Kidney epithelial cell (primary cell): ENCODE results near the gene SOS2. TPM values are rescaled to one million over a fixed set of nuclear protein-coding genes. Genes with fewer than 3 reads are reported as not detected.

Experiments used
- DNase-seq: peaks from one replicate; pipeline ENCODE4 v3.0.0-alpha.2; 2010; ENCODE audit warnings: low read depth
- H3K27me3 ChIP-seq: 2 replicates; pipeline ENCODE4 v1.6.0; 2011; ENCODE audit warnings: low read length; ENCODE audit not compliant: control insufficient read depth, insufficient read depth
- H3K36me3 ChIP-seq: 2 replicates; pipeline ENCODE4 v1.5.1; 2011; ENCODE audit warnings: low read length; ENCODE audit not compliant: control insufficient read depth, insufficient read depth
- H3K4me3 ChIP-seq: 2 replicates; pipeline ENCODE4 v1.5.1; 2011; ENCODE audit warnings: low read depth, mild to moderate bottlenecking, control low read depth, low read length
- total RNA-seq: library from RNA; depleted of rRNA; stranded (reverse); fragments of >200 nt; gene quantifications from 2 replicates; pipeline ENCODE4 v1.2.3, GENCODE V29; 2015
- TF ChIP-seq, protein P1 (sequence below): IDR thresholded peaks from 2 replicates; pipeline ENCODE4 v1.5.1; 2011; ENCODE audit warnings: mild to moderate bottlenecking, moderate library complexity, low read length, control low read depth, inconsistent platforms; ENCODE audit not compliant: insufficient read depth, poor library complexity, severe bottlenecking

The SOS2 gene
- total RNA-seq, 1 donor from 2014 or later, result 26.3 TPM

DNA sequence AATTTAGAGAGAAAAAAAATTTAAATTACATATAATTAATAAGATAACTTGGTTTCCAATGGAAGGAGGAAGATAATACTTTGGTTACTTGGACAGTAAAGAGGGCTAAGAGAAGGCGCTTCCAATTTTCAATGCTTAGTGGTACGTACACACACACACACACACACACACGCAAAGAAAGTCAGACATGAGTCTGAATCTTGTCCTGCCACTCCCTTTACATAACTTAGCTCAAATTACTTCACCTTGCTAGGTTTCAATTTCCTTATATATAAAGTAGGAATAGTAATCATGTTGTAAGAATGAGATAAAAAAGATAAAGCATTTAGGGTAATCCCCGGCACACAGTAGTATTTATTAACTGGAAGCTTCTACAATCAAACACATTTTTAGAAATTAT lies 75.3 kb downstream of the SOS2 start:
- no peak for DNase-seq
- no peaks in the 10 kb centered on the region for H3K36me3 ChIP-seq
- H3K4me3 ChIP-seq, result no peak overlapping the region
- TF ChIP-seq, protein P1, sequence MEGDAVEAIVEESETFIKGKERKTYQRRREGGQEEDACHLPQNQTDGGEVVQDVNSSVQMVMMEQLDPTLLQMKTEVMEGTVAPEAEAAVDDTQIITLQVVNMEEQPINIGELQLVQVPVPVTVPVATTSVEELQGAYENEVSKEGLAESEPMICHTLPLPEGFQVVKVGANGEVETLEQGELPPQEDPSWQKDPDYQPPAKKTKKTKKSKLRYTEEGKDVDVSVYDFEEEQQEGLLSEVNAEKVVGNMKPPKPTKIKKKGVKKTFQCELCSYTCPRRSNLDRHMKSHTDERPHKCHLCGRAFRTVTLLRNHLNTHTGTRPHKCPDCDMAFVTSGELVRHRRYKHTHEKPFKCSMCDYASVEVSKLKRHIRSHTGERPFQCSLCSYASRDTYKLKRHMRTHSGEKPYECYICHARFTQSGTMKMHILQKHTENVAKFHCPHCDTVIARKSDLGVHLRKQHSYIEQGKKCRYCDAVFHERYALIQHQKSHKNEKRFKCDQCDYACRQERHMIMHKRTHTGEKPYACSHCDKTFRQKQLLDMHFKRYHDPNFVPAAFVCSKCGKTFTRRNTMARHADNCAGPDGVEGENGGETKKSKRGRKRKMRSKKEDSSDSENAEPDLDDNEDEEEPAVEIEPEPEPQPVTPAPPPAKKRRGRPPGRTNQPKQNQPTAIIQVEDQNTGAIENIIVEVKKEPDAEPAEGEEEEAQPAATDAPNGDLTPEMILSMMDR, result no peak
- no peaks in the 10 kb centered on the region for H3K27me3 ChIP-seq

DNA sequence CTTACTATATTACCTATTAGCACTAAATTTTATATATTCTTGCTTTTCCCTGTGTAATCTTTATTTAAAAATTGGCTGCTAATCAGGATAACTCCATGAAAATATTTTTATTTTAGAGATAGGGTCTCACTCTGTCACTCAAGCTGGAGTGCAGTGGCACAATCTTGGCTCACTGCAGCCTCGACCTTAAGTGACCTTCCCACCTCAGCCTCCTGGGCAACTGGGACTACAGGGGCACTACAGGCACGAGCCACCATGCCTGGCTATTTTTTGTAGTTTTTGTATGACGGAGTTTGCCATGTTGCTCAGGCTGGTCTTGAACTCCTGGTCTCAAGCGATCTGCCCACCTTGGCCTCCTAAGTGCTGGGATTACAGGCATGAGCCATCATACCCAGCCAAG lies 82.6 kb downstream of the SOS2 start:
- no peak for DNase-seq
- TF ChIP-seq, protein P1, result no peak
- H3K4me3 ChIP-seq, result no peak overlapping the region
- H3K36me3 ChIP-seq, result no peaks in the 10 kb centered on the region
- no peaks in the 10 kb centered on the region for H3K27me3 ChIP-seq

DNA sequence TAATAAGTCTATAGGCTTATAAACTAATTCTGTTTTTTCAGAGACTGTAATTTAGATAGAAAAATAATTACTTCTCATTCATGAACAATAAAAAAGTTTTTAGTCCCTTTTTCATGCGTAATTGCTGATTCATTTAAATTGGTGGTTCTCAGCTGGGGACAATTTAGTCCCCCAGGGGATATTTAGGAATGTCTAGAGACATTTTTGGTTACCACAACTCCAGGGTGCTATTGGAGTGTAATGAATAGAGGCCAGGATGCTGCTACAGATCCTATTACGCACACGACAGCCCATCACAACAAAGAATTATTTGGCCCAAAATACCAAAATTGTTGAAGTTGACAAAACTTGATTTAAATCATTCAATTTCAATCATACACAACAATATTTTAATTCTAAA lies 92.2 kb downstream of the SOS2 start:
- TF ChIP-seq, protein P1, result no peak
- Histone ChIP-seq H3K4me3 (no peak overlapping the region), H3K27me3 (no peaks in the 10 kb centered on the region), H3K36me3 (no peaks in the 10 kb centered on the region)
- DNase-seq, result no peak

DNA sequence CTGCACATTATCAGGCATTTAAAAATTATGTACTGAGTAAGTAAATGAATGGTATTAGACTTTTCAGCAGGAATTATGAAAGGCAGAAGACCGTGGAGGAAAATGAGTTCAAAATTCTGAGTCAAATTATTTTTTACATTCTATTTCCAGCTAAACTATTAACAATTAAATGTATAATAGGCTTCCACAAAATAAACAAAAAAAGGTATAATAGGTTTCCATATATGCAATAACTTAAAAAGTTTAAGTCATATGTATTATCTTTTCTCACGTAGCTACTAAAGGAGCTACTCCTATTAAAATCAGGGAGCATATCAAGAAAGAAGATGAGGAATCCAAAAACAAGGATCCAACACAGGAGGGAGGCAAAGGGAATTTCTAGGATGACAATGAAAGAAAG lies 103.6 kb downstream of the SOS2 start:
- TF ChIP-seq, protein P1, result no peak
- DNase-seq, result no peak
- Histone ChIP-seq H3K36me3 (peaks cover 2% of the 10 kb centered on the region), H3K27me3 (no peaks in the 10 kb centered on the region), H3K4me3 (no peak overlapping the region)

DNA sequence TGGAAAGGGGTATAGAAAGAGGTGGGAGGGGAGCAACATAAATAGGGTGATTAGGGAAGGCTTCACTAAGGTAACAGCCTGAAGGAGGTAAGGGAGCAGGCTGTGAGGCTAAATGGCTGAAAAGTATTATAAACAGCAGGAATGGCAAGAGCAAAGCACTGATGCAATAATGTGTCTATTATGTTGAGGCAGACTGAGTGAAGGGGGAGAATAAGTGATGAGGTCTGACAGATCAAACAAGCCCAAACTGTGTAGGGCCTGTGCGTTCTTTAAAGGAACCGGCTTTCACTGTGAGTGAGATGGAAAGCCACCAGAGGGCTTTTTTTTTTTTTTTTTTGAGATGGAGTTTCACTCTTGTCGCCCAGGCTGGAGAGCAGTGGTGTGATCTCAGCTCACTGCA lies 108.3 kb downstream of the SOS2 start:
- peaks cover 2% of the 10 kb centered on the region for H3K36me3 ChIP-seq
- no peak for DNase-seq
- H3K27me3 ChIP-seq, result no peaks in the 10 kb centered on the region
- H3K4me3 ChIP-seq, result no peak overlapping the region
- TF ChIP-seq, protein P1, result no peak

DNA sequence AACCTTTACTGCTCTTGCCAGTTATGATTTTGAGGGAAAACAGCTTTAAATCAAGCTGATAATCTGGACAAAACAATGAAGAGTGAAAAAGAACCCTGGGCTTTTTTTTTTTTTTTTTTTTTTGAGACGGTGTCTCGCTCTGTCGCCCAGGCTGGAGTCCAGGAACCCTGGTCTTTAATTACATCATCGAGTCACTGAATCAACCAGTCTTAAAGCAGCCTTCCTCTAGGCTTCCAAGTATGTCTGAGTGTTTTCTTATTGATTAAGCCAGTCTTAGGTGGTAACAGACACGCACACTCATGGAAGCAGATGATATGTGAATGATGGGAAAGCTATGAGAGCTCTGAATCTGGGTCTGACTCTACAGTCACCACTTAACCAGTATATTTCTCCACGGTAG lies 109.1 kb downstream of the SOS2 start:
- peak; percentile 61 for DNase-seq
- H3K36me3 ChIP-seq, result peaks cover 2% of the 10 kb centered on the region
- no peak overlapping the region for H3K4me3 ChIP-seq
- no peaks in the 10 kb centered on the region for H3K27me3 ChIP-seq
- TF ChIP-seq, protein P1, result no peak
